EL (cell line): ENCODE measurements around the gene CORT.

Source experiments
- DNase-seq: peaks from one replicate; pipeline ENCODE4 v3.0.0-alpha.2; 2016

The CORT gene

DNA sequence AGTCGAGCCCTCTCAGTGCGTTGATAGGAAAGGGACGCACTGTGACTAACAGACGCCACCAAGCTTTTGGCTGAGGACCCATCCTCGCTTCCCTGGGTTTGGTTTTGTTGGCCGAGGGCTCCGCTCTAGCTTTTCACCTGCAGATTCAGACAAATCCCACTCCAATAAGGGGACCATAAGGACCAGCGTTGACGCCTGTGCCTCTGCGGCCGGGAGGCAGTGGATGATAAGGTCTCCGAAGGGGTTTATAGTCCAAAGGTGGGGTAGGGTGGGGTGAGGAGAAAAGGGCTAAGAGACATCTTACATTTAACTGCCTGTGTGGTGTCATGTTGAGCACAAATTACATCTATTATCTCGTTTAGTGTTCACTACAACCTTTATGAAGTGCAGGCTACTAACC lies 25.7 kb downstream of the CORT start:
- no peak for DNase-seq

DNA sequence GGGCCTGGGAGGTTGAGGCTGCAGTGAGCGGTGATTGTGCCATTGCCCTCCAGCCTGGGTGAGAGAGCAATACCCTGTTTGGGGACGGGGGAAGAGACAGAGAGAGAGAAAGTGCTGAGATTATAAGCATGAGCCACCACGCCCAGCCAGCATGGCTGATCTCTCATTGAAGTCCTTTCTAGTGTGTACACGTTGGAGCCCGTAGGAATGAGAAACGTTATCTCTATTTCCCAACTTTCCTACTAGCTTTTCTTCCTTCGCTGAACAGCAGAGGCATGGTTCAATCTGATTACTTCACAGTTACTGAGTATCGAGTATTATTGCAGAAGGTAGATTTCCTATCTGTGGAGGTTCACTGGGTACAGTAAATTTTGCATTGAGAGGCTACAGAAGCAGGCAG lies 29.5 kb downstream of the CORT start:
- DNase-seq: no peak

DNA sequence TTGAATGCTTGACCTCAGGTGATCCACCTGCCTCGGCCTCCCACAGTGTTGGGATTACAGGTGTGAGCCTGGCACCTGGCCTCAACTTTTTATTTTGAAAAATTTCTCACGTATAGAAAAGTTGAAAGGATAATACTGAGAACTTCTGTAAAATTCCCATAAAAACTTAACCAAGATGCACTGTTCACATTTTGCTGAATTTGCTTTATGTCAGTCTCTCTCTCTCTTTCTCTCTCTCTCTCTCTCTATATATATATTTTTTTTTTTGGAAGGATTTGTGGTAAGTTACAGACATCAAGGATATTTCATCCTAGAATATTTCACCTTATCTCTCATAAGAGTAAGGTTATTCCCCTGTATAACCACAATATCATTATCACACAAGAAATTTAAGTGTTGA lies 30.8 kb downstream of the CORT start:
- DNase-seq: no peak

DNA sequence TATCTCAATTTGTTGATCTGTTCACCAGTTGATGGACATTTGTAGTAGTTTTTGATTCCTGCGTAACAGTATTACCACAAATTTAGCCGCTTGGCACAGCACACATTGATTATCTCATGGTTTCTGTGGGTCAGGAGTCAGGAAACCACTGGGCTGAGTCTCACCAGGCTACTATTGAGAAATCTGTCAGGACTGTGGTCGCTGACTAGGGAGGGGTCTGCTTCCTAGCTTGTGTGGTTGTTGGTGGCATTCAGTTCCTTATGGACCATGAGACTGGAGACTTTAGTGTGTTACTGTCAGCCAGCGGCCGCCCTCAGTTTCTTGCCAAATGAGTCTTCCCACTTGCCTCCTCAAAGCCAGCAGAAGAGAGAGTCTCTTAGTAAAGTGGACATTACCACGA lies 34.7 kb downstream of the CORT start:
- DNase-seq: no peak

DNA sequence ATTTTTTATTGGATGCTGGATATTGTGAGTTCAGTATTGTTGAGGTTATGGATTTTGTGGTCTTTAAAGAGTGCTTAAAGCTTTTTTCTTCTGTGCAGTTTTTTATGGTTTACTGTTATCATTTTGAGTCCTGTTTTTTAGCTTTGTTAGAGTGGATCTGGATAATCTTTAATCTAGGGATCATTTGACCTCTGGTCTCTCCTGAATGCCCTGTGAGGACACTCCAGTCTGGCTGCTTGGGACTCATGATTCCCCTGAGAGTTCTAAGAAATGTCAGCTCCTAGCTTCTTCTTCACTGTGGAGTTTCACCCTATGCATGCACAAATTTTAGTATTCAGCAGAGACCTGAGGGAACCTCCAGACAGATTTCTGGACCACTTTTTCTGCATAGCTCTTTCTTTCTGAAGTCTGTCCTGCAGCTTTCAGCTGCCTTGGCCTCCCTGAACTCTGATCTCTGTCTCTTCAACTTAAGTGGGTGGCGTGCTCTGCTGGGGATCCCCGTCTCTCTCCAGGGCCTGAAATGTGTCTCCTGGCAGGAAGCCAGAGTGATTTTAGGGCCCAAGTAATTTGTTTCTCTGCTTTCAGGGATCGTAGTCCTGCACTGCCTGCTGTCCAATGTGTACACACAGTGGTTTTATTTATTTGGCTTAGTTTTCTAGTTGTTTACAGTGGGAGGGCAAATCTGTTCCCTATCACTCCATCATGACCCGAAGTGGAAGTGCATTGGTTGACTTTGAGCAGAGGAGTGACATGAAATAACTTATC lies 39.6 kb downstream of the CORT start:
- no peak for DNase-seq

DNA sequence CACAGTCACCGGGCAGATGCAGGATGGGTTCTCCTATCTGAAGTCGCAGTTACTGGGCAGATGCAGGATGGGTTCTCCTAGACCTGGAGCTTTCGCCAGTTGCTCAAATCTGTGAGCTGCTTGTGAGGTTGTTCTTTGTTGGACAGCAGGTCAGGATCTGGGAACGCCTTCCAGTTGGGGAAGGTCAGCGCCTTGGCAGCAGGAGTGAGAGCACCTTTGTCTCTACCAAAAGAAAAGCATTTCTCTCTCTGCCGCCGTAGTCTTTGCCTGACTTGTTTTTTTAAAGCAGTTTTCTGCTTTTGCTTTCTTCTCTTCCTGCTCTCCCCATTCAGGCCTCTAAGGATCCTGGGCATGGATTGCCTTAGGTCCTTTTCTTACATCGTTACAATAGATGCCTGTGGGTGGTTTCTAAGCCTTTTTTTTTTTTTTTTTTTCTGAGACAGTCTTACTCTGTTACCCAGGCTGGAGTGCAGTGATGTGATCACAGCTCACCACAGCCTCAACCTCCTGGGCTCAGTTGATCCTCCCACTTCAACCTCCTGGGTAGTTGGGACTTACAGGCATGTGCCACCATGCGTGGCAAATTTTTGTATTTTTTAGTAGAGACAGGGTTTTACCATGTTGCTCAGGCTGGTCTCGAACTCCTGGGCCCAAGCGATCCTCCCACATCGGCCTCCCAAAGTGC lies 40.6 kb downstream of the CORT start:
- DNase-seq: no peak

DNA sequence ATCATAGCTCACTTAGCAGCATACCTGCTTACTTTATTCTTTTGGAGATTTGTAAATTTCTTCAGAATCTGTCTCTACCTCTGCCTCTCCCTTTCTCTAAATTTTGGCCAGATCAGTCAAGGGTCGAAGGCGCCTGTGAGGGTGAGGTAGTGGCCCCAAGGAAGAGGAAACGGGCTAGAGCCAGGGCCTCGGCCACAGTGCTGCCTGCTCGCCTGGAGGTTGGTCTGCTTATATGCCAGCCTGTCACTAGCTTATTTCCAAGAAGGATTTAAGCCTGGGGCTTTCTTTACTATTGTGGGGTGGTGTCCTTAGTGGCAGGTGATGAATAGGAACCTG lies 44.6 kb downstream of the CORT start:
- DNase-seq: no peak

DNA sequence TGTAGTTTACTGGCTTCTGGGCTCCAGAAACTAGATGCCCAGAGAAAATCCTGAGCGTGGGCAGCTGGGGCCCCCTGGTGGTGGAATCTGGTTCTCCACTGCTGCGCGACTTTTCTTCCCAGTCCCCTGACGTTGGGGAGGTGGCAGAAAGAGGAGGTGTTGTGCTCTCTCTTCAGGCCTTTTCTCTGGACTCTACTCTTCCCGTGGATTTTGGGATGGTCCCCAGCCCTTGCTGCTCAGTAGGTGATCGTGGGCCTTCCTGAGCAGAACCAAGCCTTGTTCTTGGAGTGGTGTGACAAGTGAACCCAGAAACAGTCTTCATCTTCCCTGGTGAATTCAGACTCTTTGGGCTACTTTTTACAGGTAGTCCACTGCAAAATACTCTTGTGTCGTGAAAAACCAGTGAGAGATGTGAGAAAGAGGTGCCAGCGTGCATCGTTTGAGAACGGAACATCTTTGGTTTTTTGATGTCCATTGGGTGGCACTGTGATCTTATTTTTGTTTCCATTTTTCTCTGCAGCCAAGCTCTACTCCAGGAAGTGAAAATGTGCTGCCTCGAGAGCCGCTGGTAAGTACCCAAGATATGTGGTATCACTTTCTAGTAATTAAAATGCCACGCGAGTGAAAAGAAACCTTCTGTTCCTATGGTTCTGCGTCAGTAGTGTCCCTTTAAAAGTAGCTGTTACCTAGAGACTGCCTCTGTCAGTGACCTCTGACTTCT lies 45.1 kb downstream of the CORT start:
- DNase-seq: peak; percentile 65

DNA sequence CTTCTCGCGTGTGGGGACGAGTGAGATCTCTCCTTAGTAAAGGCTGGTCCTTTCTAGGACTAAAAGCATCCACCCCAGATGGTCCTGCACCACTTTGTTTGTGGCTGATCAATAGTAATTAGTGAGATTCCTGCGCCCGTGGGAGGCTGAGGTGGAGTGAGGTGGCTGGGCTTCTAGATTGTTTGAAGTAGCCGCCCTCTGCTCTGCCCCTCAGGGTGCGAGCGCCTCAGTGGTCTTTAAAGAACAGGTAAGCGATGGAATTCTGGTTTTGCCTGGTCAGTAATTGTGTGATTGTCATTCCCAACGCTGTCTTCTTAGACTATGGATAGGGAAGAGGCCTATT lies 45.6 kb downstream of the CORT start:
- no peak for DNase-seq

DNA sequence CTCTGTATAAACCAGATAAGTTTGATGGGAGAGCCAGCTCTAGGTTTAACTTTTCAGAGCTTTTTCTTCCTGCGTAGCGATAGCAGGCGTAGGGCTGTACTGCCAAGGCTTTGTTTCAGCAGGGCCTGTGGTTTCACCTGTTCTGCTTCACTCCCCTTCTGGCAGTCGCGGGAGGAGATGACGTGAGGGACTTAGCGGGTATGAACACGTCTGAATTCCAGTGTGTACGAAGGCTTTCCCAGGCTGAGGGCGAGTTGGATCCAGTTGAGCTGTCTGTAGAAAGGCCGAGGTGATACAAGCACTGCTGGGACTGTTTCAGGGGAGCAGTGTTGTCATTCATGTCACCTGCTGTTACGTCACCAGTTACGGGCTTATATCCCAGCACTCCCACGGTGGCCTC lies 46.1 kb downstream of the CORT start:
- no peak for DNase-seq

DNA sequence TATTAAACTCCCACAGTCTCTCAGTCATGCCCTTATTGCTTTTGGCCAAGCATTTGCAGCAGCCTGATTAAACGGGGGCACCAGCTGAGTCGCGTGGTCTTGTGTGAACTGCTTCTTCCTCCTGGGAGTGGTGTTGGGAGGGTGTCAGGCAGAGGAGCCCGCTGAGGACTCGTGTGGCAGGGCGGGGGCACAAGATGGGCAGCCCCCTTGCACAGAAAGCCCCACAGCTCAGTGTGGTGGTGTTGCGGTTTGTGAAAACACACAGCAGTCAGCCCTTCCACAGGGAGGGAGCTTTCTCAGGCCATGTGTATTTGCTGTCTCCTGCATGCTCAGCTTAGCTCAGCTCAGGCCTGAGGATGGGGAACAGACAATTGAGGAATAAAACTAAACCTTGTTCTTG lies 47.3 kb downstream of the CORT start:
- no peak for DNase-seq

DNA sequence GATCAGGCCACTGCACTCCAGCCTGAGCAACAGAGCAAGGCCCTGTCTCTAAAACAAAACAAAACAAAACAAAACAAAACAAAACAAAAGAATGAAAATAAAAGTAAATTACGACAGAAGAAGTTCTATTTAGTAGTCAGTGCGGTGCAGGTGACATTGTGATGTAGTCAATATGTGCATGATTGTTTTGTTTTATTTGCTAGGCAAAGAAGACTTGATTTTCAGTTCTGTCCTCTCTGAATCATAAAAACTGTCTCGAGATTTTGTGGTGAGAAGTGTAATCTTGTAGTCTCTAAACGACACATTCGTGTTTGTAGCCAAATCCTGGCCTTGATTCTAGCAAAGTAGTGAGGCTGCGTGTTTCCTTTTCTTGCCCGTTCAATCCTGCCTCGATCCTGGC lies 48.4 kb downstream of the CORT start:
- no peak for DNase-seq
